C4-2B (cell line): Measurements from ENCODE around the gene CDH24.

ENCODE experiments used
- H3K27ac ChIP-seq: fragments of 450-650 bp; 2 replicates; pipeline ENCODE4 v1.5.1; 2017
- ZFX ChIP-seq: fragments of 450-650 bp; IDR thresholded peaks from 2 replicates; pipeline ENCODE4 v1.6.1; 2017
- TF ChIP-seq, protein P1 (sequence below): fragments of 450-650 bp; conservative IDR thresholded peaks from 2 replicates; pipeline ENCODE4 v1.5.1; 2017; ENCODE audit warnings: mild to moderate bottlenecking

CDH24 gene

DNA sequence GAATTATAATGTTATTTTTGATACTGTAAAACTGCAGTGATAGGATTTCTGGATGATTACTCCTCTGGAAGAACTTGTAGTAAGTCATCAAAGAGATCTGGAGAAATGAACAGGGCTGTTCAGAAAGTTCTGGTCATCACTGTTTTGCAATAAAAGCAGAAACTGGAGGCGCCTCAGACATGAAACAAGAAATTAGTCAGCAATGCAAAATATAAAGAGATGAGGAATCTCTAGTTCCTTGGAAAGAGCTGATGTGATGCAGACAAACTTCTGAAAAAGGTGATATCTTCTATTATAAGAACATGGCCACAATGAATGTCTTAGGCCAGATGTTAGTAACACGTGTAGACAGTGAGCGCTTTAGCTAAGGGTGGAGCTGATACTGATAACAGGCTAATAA is 28.1 kb upstream of the CDH24 start:
- H3K27ac ChIP-seq, result no peak overlapping the region

DNA sequence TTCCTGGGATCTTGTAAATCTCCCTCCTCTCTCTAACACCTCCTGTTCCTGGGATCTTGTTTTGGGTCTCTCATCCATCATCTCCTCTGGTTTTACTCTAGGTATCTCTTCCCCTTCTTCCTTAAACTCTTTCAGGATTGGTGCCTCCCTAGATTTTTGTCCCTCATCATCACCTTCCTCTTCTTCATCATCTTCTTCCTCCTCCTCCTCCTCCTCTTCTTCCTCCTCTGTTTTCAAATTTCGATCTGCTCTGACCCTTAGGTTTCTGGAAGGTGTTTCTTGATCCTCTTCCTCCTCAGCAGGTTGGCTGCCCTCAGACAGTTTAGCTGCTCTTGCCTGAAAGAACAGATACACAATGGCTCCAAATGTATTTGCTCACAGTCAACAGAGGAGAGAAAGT is 23.2 kb upstream of the CDH24 start:
- no peak overlapping the region for H3K27ac ChIP-seq
- TF ChIP-seq ZFX, result no peak
- TF ChIP-seq, protein P1, sequence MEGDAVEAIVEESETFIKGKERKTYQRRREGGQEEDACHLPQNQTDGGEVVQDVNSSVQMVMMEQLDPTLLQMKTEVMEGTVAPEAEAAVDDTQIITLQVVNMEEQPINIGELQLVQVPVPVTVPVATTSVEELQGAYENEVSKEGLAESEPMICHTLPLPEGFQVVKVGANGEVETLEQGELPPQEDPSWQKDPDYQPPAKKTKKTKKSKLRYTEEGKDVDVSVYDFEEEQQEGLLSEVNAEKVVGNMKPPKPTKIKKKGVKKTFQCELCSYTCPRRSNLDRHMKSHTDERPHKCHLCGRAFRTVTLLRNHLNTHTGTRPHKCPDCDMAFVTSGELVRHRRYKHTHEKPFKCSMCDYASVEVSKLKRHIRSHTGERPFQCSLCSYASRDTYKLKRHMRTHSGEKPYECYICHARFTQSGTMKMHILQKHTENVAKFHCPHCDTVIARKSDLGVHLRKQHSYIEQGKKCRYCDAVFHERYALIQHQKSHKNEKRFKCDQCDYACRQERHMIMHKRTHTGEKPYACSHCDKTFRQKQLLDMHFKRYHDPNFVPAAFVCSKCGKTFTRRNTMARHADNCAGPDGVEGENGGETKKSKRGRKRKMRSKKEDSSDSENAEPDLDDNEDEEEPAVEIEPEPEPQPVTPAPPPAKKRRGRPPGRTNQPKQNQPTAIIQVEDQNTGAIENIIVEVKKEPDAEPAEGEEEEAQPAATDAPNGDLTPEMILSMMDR, result no peak

More for the DNA sequence above, 28.1 kb upstream of the CDH24 start:
- no peak for TF ChIP-seq ZFX
- TF ChIP-seq, protein P1, result no peak

DNA sequence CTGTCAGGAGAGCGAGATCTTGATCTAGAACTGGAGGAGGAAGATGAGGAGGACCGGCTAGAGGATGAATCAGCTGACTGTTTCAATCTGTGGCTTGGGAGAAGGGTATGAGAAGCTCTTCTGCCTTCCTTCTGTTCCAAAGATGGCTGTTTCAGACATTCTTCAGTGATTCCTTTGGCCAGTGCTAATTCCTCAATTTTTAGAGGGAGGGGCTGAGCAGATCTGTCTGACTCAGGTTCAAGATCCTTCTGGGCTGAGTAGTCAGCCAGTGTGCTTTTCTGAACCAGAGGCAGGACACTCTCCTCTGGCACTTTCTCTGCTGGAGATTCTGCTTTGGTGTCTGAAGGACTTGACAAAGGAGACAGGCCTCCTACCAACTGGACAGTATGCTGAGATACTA is 22.4 kb upstream of the CDH24 start:
- H3K27ac ChIP-seq, result no peak overlapping the region
- no peak for TF ChIP-seq ZFX
- TF ChIP-seq, protein P1, result no peak

DNA sequence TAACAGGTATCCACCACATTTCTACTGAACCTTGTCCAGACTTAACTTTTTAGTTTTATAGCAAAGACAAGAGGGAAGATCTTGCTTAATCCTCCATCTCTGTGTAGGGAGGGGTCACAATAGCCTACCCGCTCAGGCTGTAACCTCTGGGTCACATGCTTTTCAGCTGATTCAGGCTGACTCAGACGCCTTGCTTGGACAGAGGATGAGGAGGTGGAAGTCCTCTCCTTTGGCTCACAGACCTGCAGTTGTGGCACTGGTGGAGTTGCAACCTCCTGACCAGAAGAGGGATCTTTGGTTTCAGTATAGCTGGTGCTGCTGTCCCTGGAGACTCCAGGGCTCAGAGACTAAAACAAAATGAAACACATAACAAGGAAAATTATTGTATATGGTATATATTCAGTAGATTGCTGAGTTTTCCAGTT is 21.4 kb upstream of the CDH24 start:
- no peak overlapping the region for H3K27ac ChIP-seq
- TF ChIP-seq, protein P1, result no peak
- no peak for TF ChIP-seq ZFX

DNA sequence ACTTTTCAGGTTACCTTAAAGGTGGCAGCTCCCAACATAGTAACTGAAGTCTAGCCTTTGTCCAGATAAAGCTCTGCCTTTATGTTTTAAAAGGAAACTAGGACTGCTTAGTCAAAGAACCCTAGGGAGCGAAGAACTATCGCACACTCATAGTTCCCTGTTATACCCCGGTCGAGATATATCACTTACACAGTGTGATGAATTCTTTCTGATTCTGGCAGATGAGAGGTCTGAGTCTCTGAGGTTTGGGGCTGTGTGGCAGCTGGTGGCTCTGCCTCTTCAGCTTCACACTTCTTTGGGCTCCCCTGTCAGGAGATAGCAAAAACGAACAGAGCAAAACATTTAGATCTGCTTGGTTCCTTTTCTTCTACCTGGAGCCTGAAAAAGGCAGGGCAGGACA is 20.6 kb upstream of the CDH24 start:
- TF ChIP-seq, protein P1, result no peak
- no peak for TF ChIP-seq ZFX
- H3K27ac ChIP-seq, result no peak overlapping the region

DNA sequence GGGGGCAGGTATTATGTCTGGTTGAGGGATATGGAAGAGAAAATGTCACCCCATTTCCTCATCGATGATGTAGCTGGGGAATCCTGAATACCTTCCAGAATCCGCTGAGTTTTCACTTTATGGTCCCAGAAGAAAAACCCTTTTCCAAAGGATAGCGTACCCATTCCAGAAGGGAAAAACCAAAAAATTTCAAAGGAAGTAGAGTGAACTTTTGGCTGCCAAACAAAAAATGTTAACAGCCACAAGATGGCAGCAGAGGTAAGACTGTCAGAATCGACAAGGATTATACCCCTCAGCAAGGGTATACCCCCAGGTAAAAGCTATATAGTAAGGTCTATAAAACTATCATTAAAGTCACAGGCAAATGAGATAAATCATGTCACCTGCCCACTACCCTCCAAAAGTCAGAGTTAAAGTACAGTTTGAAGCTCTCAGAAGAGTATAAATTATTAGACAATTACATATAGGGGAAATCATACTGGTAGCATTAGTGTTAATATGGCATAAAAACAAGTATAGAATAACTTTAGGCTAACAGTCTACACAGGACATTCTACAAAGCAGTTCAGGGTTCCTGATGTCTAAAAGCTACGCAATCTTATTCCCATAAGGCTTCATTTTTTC is 19.6 kb upstream of the CDH24 start:
- no peak for TF ChIP-seq ZFX
- TF ChIP-seq, protein P1, result peak; percentile 79

DNA sequence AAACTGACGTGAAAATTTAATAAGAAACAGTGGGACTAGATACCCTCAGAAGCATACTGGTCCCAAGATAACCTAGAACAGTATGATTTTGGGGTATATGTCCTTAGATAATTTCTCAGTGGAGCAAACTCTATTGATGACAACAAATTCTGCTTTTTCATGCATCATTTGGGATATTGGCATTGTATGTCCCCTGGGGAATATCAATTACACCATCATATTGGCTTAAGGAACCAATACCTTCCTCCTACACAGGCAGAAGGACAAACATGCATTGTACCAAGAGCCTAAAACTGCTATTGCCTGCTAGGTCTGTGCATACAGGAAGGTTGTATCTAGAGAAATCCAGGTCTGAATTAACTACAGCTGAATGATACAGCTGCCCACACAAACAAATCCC is 17.6 kb upstream of the CDH24 start:
- no peak for TF ChIP-seq ZFX
- H3K27ac ChIP-seq, result no peak overlapping the region

More for the DNA sequence above, 19.6 kb upstream of the CDH24 start:
- H3K27ac ChIP-seq, result no peak overlapping the region

DNA sequence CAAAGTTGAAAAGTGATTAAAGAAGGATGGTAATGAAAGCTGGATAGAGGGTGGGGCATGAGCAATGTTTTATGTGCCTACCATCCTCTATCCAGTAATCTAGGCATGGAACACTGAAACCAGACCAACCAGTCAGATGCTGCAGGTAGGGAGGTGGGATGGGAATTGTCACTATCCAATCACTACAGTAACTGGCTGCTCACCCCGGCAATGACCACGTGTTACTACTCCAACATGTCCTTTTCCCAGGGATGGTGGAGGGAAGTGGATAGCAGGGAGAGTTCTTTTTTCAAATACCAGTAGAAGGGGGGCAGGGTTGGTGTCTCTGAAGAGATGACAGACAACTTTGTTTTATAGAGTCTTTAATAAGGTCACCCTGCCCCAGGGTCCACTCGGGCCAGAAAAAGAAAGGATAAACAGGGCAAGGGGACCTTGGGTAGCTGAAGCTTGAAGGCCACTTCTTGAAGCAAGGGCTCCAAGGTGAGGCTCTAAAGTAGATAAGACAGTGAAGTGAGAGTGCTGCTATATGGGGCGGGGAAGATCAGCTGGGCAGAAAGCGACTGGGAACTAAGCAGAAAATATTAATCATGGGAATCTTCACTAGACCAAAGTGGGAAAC is 14.7 kb upstream of the CDH24 start:
- peak overlapping the region; percentile 87 for H3K27ac ChIP-seq
- TF ChIP-seq ZFX, result no peak
- TF ChIP-seq, protein P1, result no peak
